ENCODE results near the gene CARS1.

Gene CARS1

DNA sequence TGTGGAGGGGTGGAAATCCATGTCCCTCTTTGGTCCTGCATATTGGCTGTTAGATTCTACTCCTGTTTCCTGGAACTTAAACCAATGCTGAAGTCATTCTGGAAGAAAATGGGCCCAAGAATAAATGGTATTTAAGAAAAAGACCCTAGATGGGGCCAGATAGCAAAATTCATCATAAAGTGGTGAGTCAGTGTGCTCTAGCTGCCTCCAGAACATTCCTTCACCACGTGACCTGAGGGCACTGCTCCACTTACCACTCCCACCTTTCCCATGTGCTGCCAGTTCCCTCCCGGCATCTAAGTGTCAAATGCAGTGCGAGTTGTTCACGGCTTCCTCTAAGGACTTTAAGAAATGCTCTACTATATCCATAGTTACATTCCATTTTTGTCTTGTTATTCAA is 34.2 kb downstream of the CARS1 start:
- no peak overlapping the region for H3K4me3 ChIP-seq (ENCODE audit: low read depth in 1 of 5, low read length in 5 of 5)
- no peaks in the 10 kb centered on the region for H3K27me3 ChIP-seq (ENCODE audit: control insufficient read depth in 5 of 5, insufficient read depth in 4 of 5, low read length in 5 of 5)
- no peak overlapping the region for H3K9ac ChIP-seq (ENCODE audit: low read length in 5 of 5)
- no peak overlapping the region for H3K27ac ChIP-seq (ENCODE audit: low read depth, low read length)
- peaks cover 0 to 83% (median 61%) of the 10 kb centered on the region in 5 donors for H3K36me3 ChIP-seq (ENCODE audit: control insufficient read depth in 5 of 5, insufficient read depth in 5 of 5, low read length in 5 of 5)
- H3K4me1 ChIP-seq (ENCODE audit: control insufficient read depth in 5 of 5, insufficient read depth in 5 of 5, low read length in 5 of 5): peaks cover 0 to 28% (median 19%) of the 10 kb centered on the region in 5 donors
- no peaks in the 10 kb centered on the region for H3K9me3 ChIP-seq (ENCODE audit: control insufficient read depth in 5 of 5, low read length in 5 of 5)

DNA sequence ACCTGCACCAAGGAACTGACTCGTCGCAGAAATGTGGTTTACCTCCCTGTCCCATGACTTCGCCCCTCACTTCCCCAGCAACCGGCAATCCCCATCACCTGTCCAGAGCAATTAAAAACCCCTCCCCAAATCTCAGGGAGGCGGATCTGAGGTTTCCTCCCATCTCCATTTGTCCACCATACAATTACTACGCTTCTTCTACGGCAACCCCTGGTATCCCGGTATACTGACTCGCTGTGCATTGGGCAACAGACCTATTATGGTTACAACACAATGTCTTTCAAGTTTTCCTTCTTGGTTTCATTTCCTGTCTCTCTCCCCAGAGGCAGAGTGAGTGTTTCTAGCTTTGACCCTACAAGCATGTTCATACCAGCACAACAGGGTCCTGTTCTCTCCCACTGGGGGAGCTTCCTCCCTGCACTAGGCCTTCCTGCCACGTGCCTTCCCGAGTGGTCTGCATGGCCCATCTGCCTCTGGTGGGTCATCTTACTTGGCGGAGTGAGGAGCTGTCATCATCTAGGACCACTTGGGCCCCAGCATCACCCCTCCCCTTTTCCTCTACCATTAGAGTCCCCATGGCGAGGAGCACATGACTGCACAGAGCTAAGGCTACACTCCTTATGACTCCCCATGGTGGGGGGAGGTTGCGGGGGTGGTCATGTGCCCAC is 34.8 kb downstream of the CARS1 start:
- H3K36me3 ChIP-seq (ENCODE audit: control insufficient read depth in 5 of 5, insufficient read depth in 5 of 5, low read length in 5 of 5): peaks cover 4 to 83% (median 62%) of the 10 kb centered on the region in 5 donors
- no peak overlapping the region for H3K27ac ChIP-seq (ENCODE audit: low read depth, low read length)
- H3K4me3 ChIP-seq (ENCODE audit: low read depth in 1 of 5, low read length in 5 of 5): no peak overlapping the region
- no peak overlapping the region for H3K9ac ChIP-seq (ENCODE audit: low read length in 5 of 5)
- H3K9me3 ChIP-seq (ENCODE audit: control insufficient read depth in 5 of 5, low read length in 5 of 5): no peaks in the 10 kb centered on the region
- no peaks in the 10 kb centered on the region for H3K27me3 ChIP-seq (ENCODE audit: control insufficient read depth in 5 of 5, insufficient read depth in 4 of 5, low read length in 5 of 5)
- H3K4me1 ChIP-seq (ENCODE audit: control insufficient read depth in 5 of 5, insufficient read depth in 5 of 5, low read length in 5 of 5): peaks cover 0 to 28% (median 19%) of the 10 kb centered on the region in 5 donors

DNA sequence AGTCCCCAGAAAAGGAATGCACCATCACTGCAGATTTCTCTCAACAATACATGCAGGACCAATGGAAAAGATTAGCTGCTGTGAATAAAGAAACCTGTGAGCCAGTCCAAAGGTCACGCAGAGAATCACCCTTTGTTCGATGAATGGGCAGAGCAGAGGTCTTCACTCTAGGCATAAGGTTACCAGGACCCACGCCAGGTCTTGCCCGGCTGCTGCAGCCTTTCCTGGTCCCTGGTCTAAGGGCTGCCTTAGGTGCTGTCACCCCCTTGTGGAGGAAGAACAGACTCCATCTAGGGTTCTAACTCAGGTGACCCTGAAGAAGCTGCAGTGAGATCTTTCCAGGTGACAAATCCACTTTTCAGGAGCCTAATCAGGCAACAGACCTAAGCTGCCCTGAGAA is 36.1 kb downstream of the CARS1 start:
- Histone ChIP-seq H3K27ac (ENCODE audit: low read depth, low read length) (no peak overlapping the region), H3K4me1 (ENCODE audit: control insufficient read depth in 5 of 5, insufficient read depth in 5 of 5, low read length in 5 of 5) (peaks cover 0 to 28% (median 19%) of the 10 kb centered on the region in 5 donors), H3K9me3 (ENCODE audit: control insufficient read depth in 5 of 5, low read length in 5 of 5) (no peaks in the 10 kb centered on the region), H3K4me3 (ENCODE audit: low read depth in 1 of 5, low read length in 5 of 5) (no peak overlapping the region), H3K36me3 (ENCODE audit: control insufficient read depth in 5 of 5, insufficient read depth in 5 of 5, low read length in 5 of 5) (peaks cover 4 to 84% (median 60%) of the 10 kb centered on the region in 5 donors), H3K27me3 (ENCODE audit: control insufficient read depth in 5 of 5, insufficient read depth in 4 of 5, low read length in 5 of 5) (no peaks in the 10 kb centered on the region), H3K9ac (ENCODE audit: low read length in 5 of 5) (no peak overlapping the region)

DNA sequence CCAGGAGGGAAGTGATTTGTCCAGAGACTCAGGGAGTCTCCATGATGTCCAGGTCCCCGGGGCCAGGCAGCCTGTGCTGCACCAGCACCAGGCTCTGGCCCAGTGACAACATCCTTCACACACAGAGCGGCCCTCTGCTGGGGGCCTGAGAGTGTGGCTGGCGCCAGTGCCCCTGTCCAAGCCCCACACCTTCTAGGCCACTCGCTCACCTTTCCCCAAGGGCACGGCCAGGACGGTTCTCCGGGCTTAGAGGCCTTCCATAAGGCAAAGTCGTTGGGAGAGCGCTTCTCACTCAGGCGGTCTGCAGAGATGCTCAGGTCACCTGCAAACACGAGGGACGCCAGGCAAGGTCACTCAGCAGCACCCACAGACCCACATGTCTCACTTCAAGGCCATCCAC is 37.2 kb downstream of the CARS1 start:
- Histone ChIP-seq H3K9me3 (ENCODE audit: control insufficient read depth in 5 of 5, low read length in 5 of 5) (no peaks in the 10 kb centered on the region), H3K36me3 (ENCODE audit: control insufficient read depth in 5 of 5, insufficient read depth in 5 of 5, low read length in 5 of 5) (peaks cover 4 to 85% (median 64%) of the 10 kb centered on the region in 5 donors), H3K4me3 (ENCODE audit: low read depth in 1 of 5, low read length in 5 of 5) (no peak overlapping the region), H3K4me1 (ENCODE audit: control insufficient read depth in 5 of 5, insufficient read depth in 5 of 5, low read length in 5 of 5) (peaks cover 0 to 35% (median 28%) of the 10 kb centered on the region in 5 donors), H3K27ac (ENCODE audit: low read depth, low read length) (no peak overlapping the region), H3K27me3 (ENCODE audit: control insufficient read depth in 5 of 5, insufficient read depth in 4 of 5, low read length in 5 of 5) (no peaks in the 10 kb centered on the region), H3K9ac (ENCODE audit: low read length in 5 of 5) (no peak overlapping the region)

DNA sequence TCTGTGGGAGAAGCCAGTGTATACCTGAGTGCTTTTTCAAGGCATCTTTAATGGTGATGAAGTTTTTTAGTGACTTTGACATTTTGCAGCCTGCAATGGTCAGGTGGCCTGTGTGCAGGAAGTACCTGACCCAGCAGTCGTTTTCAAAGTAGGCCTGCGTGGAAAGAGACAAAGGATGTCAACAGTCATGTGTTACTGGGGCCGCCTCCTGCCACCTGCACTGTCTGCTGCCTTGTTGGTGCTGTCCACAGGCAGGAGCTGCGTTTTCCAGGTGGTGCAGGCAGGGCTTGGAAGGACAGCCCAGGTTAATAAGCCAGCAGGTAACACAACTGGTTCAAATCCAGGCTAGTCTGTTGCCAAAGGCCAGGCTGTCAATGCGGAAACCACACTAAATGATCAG is 38.6 kb downstream of the CARS1 start:
- H3K36me3 ChIP-seq (ENCODE audit: control insufficient read depth in 5 of 5, insufficient read depth in 5 of 5, low read length in 5 of 5): peaks cover 4 to 90% (median 69%) of the 10 kb centered on the region in 5 donors
- H3K27ac ChIP-seq (ENCODE audit: low read depth, low read length): no peak overlapping the region
- peaks cover 0 to 46% (median 31%) of the 10 kb centered on the region in 5 donors for H3K4me1 ChIP-seq (ENCODE audit: control insufficient read depth in 5 of 5, insufficient read depth in 5 of 5, low read length in 5 of 5)
- no peak overlapping the region for H3K4me3 ChIP-seq (ENCODE audit: low read depth in 1 of 5, low read length in 5 of 5)
- H3K27me3 ChIP-seq (ENCODE audit: control insufficient read depth in 5 of 5, insufficient read depth in 4 of 5, low read length in 5 of 5): no peaks in the 10 kb centered on the region
- no peaks in the 10 kb centered on the region for H3K9me3 ChIP-seq (ENCODE audit: control insufficient read depth in 5 of 5, low read length in 5 of 5)
- H3K9ac ChIP-seq (ENCODE audit: low read length in 5 of 5): no peak overlapping the region

DNA sequence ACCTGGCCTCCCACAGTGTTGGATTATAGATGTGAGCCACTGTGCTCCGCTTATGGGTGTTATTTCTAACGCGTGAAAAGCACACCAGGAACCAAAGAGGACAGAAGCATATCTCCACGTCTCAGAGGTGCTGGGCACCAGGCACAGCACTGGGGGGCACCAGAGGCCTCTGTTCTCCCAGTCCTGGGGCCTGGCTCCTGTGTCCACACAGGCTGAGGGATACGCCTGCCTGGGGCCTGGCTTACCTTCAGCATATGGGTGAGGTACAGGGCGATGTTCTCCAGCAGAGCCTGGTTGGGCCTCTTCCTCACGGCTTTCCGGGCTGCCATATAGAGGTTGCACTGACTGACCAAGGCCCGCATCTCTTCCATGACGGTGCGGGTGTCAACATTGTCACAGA is 40.4 kb downstream of the CARS1 start:
- H3K9me3 ChIP-seq (ENCODE audit: control insufficient read depth in 5 of 5, low read length in 5 of 5): no peaks in the 10 kb centered on the region

DNA sequence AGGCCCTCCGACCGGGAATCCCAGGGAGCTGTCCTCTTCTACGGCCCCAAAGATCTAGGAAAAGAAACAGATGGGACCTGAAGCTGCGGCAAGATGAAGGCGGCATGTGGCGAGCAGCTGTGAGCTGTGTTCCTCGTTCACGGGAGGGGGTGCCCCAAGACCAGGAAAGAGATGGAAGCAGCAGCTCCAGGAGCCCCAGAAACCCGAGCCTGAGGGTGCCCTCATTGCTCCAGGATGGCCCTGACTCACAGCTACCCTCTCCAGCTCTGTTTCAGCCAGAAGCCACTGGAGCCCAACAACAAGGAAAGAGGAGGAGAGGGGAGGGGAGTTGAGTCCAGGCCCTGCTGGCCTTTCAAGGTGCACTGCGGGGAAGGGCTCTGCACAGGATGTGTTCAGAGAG is 41.4 kb downstream of the CARS1 start:
- peaks cover 0 to 29% (median 18%) of the 10 kb centered on the region in 5 donors for H3K4me1 ChIP-seq (ENCODE audit: control insufficient read depth in 5 of 5, insufficient read depth in 5 of 5, low read length in 5 of 5)
- H3K27me3 ChIP-seq (ENCODE audit: control insufficient read depth in 5 of 5, insufficient read depth in 4 of 5, low read length in 5 of 5): no peaks in the 10 kb centered on the region
- H3K4me3 ChIP-seq (ENCODE audit: low read depth in 1 of 5, low read length in 5 of 5): no peak overlapping the region
- peaks cover 4 to 94% (median 82%) of the 10 kb centered on the region in 5 donors for H3K36me3 ChIP-seq (ENCODE audit: control insufficient read depth in 5 of 5, insufficient read depth in 5 of 5, low read length in 5 of 5)
- H3K27ac ChIP-seq (ENCODE audit: low read depth, low read length): no peak overlapping the region
- no peak overlapping the region for H3K9ac ChIP-seq (ENCODE audit: low read length in 5 of 5)
- no peaks in the 10 kb centered on the region for H3K9me3 ChIP-seq (ENCODE audit: control insufficient read depth in 5 of 5, low read length in 5 of 5)

More for the DNA sequence above, 40.4 kb downstream of the CARS1 start:
- peaks cover 4 to 91% (median 74%) of the 10 kb centered on the region in 5 donors for H3K36me3 ChIP-seq (ENCODE audit: control insufficient read depth in 5 of 5, insufficient read depth in 5 of 5, low read length in 5 of 5)
- no peak overlapping the region for H3K4me3 ChIP-seq (ENCODE audit: low read depth in 1 of 5, low read length in 5 of 5)
- no peak overlapping the region for H3K27ac ChIP-seq (ENCODE audit: low read depth, low read length)
- H3K9ac ChIP-seq (ENCODE audit: low read length in 5 of 5): no peak overlapping the region
- peaks cover 0 to 33% (median 19%) of the 10 kb centered on the region in 5 donors for H3K4me1 ChIP-seq (ENCODE audit: control insufficient read depth in 5 of 5, insufficient read depth in 5 of 5, low read length in 5 of 5)
- no peaks in the 10 kb centered on the region for H3K27me3 ChIP-seq (ENCODE audit: control insufficient read depth in 5 of 5, insufficient read depth in 4 of 5, low read length in 5 of 5)

DNA sequence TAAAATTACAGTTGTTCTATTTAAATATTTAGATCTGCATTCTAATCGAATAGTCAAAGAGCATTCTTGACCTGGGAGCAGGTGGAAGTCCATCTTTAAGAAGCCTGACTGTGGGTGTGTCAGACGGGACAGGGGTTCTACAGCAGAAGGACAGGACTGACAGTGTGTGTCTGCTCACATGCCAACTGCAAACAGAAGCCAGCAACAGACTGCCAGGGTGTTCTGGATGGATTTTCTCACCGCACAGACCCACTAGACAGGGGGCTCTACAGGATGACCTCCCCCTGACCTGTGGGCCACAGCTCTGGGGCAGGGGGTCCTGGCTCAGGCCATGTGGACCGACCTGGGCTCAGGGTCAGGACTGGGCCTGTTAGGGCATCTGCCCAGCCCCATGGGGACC is 42.3 kb downstream of the CARS1 start:
- Histone ChIP-seq H3K9me3 (ENCODE audit: control insufficient read depth in 5 of 5, low read length in 5 of 5) (no peaks in the 10 kb centered on the region), H3K36me3 (ENCODE audit: control insufficient read depth in 5 of 5, insufficient read depth in 5 of 5, low read length in 5 of 5) (peaks cover 4 to 94% (median 87%) of the 10 kb centered on the region in 5 donors), H3K4me3 (ENCODE audit: low read depth in 1 of 5, low read length in 5 of 5) (no peak overlapping the region), H3K9ac (ENCODE audit: low read length in 5 of 5) (no peak overlapping the region), H3K27me3 (ENCODE audit: control insufficient read depth in 5 of 5, insufficient read depth in 4 of 5, low read length in 5 of 5) (no peaks in the 10 kb centered on the region), H3K4me1 (ENCODE audit: control insufficient read depth in 5 of 5, insufficient read depth in 5 of 5, low read length in 5 of 5) (peaks cover 0 to 29% (median 18%) of the 10 kb centered on the region in 5 donors), H3K27ac (ENCODE audit: low read depth, low read length) (no peak overlapping the region)

DNA sequence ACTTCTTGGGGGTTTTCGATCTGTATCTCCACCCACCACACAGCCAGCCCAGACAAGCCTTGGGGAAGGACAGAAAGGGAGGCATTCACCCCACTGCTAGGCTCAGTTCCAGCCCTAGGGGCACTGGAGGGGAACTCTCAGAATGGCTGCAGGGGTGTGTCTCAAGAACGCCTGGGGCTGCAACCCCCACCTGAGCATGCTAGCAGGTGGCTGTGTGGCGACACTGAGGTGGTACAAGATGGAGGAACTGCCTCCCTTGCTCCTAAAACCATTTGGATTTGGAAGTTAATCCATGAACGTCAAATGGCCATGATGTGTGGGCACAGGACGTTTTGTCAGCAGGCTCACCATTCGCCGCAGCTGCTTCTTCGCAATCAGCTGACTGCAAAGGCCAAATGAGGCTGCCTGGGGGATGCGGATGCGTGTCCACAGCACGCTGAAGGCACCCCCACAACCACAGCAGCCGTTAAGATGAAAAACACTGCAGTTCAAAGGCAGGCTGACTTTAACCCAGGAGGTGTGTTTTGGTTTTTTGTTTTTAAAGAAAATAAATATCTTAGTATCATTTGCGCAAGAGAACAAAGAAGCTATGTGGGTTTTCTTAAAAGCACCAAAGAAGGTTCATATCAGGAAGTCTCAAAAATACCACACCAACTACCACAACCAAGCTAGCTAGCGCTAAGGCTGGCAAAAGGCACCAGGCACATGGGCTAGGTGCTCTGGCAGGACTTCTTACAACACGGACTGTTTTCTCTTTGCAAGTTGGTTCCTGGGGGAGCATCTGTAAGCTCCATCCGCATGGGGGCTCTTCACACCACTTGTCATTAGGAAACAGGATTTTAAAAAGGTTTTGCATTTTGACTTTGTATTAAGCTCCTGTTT is 42.9 kb downstream of the CARS1 start:
- H3K27ac ChIP-seq (ENCODE audit: low read depth, low read length): no peak overlapping the region
- no peaks in the 10 kb centered on the region for H3K9me3 ChIP-seq (ENCODE audit: control insufficient read depth in 5 of 5, low read length in 5 of 5)
- no peak overlapping the region for H3K4me3 ChIP-seq (ENCODE audit: low read depth in 1 of 5, low read length in 5 of 5)
- H3K9ac ChIP-seq (ENCODE audit: low read length in 5 of 5): no peak overlapping the region
- peaks cover 0 to 29% (median 18%) of the 10 kb centered on the region in 5 donors for H3K4me1 ChIP-seq (ENCODE audit: control insufficient read depth in 5 of 5, insufficient read depth in 5 of 5, low read length in 5 of 5)
- peaks cover 4 to 94% (median 87%) of the 10 kb centered on the region in 5 donors for H3K36me3 ChIP-seq (ENCODE audit: control insufficient read depth in 5 of 5, insufficient read depth in 5 of 5, low read length in 5 of 5)
- no peaks in the 10 kb centered on the region for H3K27me3 ChIP-seq (ENCODE audit: control insufficient read depth in 5 of 5, insufficient read depth in 4 of 5, low read length in 5 of 5)

All from subcutaneous abdominal adipose tissue (tissue), 5 donors.